ENCODE measurements around the gene MCTS1.

MCTS1 gene, protein sequence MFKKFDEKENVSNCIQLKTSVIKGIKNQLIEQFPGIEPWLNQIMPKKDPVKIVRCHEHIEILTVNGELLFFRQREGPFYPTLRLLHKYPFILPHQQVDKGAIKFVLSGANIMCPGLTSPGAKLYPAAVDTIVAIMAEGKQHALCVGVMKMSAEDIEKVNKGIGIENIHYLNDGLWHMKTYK

GRCh38 chrX:120603707-120604360 is at the start of gene MCTS1:
MCTS1 (plus strand) TSS chrX:120604101; CDS start chrX:120604237, 136 bp downstream.
- peak within 1 kb of the TSS; percentile 72 for H3K4me3 ChIP-seq (ENCODE audit: low read depth, low read length)
- DNase-seq (ENCODE audit: low read depth): peak; percentile 97
- TF ChIP-seq CTCF (conservative IDR thresholded peaks at IDR 0.05; ENCODE audit: low read depth, low read length): no peak

DNA sequence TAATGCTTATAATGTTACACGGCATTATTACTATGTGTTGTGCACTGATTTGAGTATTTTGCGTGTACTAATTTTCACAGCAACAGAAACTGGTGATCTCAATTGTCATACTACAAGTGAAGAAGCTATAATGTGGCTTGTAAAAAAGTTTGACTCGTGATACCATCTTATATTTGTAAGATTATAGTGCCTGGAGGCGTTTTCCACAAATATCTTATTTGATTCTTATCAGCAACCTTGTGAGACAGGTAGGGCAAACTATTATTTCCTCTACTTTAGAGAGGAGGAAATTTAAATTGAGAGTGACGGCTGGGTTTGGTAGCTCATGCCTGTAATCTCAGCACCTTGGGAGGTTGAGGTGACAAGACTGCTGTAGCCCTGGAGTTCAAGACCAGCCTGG is 47.6 kb upstream of the MCTS1 start:
- no peak overlapping the region for H3K4me3 ChIP-seq (ENCODE audit: low read depth, low read length)
- TF ChIP-seq CTCF (conservative IDR thresholded peaks at IDR 0.05; ENCODE audit: low read depth, low read length): no peak
- DNase-seq (ENCODE audit: low read depth): no peak

DNA sequence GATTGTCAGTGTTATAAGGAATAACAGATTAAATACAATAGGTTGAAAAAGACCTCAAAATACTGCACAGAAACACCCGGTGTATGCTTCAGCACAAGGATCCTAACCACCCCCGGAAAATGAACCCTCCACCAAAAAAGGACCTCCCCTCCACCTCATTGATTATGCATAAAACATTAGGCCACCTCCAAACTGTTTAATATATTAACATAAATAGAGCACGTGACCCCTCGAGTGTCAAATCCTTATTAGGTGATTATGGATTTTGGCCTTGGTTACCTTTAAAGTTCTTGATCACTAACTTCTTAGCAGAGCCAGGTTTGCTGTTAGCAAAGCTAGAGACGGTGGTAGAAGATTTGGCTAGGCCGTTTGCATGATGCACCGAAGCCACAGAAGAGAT is 44.1 kb upstream of the MCTS1 start:
- DNase-seq (ENCODE audit: low read depth): no peak
- H3K4me3 ChIP-seq (ENCODE audit: low read depth, low read length): peak overlapping the region; percentile 74
- no peak for TF ChIP-seq CTCF (conservative IDR thresholded peaks at IDR 0.05; ENCODE audit: low read depth, low read length)

DNA sequence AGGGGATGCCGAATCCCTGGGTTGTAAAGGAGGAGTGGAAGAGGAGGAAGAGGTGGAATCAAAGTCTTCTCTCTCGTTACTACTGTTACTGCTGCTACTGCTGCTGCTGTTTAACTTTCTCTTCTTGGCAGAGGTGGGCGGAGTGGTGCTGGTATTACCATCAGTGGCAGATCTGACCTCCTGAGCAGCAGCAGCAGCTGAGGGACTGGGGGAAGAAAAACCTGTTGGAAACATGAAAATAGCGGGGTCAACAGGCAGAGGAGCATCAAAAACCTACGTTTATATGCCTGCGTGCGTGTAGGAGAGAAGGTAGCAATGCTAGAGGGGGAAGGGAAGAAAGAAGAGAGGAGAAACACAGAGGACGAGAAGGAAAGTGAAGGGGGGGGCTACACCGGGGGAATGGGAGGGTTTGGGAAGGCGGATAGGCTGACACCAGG is 43.5 kb upstream of the MCTS1 start:
- H3K4me3 ChIP-seq (ENCODE audit: low read depth, low read length): peak overlapping the region; percentile 74
- no peak for DNase-seq (ENCODE audit: low read depth)
- TF ChIP-seq CTCF (conservative IDR thresholded peaks at IDR 0.05; ENCODE audit: low read depth, low read length): no peak

- peak; percentile 97 for DNase-seq (ENCODE audit: low read depth)
Observed at GRCh38 chrX:120560842-120561633, 42.9 kb upstream of the MCTS1 start, which contains the start of gene CUL4B. CUL4B (minus strand) TSS chrX:120560962; CDS start chrX:120560638, 324 bp downstream.

More at GRCh38 chrX:120560842-120561633, 42.9 kb upstream of the MCTS1 start, which contains the start of gene CUL4B:
- peak within 1 kb of the TSS; percentile 74 for H3K4me3 ChIP-seq (ENCODE audit: low read depth, low read length)
- TF ChIP-seq CTCF (conservative IDR thresholded peaks at IDR 0.05; ENCODE audit: low read depth, low read length): no peak
